GM19351 (cell line): ENCODE data around the gene ATRN.
"Not testable (repeated sequence)": the region's sequence is repeated elsewhere in the genome, so short reads cannot be mapped to it uniquely, and the experiment has no call there.

Experiments used
- ATAC-seq: cut with Tn5 transposase; IDR thresholded peaks from one replicate; pipeline ENCODE4 v1.9.1; 2021; ENCODE audit warnings: mild to moderate bottlenecking, moderate library complexity; ENCODE audit not compliant: unreplicated experiment

Gene ATRN

GRCh38 chr20:3514012-3514642 is 43.3 kb downstream of the ATRN start:
- no peak for ATAC-seq

GRCh38 chr20:3515379-3516170 is 44.8 kb downstream of the ATRN start:
- no peak for ATAC-seq

- no peak for ATAC-seq
Measured at GRCh38 chr20:3521852-3522740, 51.3 kb downstream of the ATRN start.

GRCh38 chr20:3524696-3525095 is 53.9 kb downstream of the ATRN start:
- not testable (repeated sequence) for ATAC-seq

GRCh38 chr20:3532089-3532615 is 61.3 kb downstream of the ATRN start:
- no peak for ATAC-seq

- ATAC-seq = not testable (repeated sequence)
Measured at GRCh38 chr20:3537733-3538132, 66.9 kb downstream of the ATRN start.

- ATAC-seq = no peak
Measured at GRCh38 chr20:3539311-3540107, 68.7 kb downstream of the ATRN start.

- no peak for ATAC-seq
Measured at GRCh38 chr20:3541887-3542721, 71.3 kb downstream of the ATRN start.

GRCh38 chr20:3543901-3544507 is 73.2 kb downstream of the ATRN start:
- ATAC-seq = no peak

- no peak for ATAC-seq
Measured at GRCh38 chr20:3545401-3545925, 74.6 kb downstream of the ATRN start.

GRCh38 chr20:3547906-3548305 is 77.1 kb downstream of the ATRN start:
- no peak for ATAC-seq

GRCh38 chr20:3550837-3551236 is 80.0 kb downstream of the ATRN start:
- ATAC-seq = no peak

- no peak for ATAC-seq
Measured at GRCh38 chr20:3551681-3552434, 81.0 kb downstream of the ATRN start.

GRCh38 chr20:3553663-3554062 is 82.8 kb downstream of the ATRN start:
- ATAC-seq = no peak

GRCh38 chr20:3557237-3557785 is 86.5 kb downstream of the ATRN start:
- no peak for ATAC-seq

- no peak for ATAC-seq
Measured at GRCh38 chr20:3559231-3559630, 88.4 kb downstream of the ATRN start.

- no peak for ATAC-seq
Measured at GRCh38 chr20:3559637-3560036, 88.8 kb downstream of the ATRN start.

- no peak for ATAC-seq
Measured at GRCh38 chr20:3560162-3560561, 89.3 kb downstream of the ATRN start.
